NAMALWA (cell line): ENCODE data around the gene TIE1.
A peak's percentile ranks its signal among the peaks of the same experiment; 100 is the strongest.

Experiments used
- DNase-seq: peaks from one replicate; pipeline ENCODE4 v3.0.0-alpha.2; 2015; ENCODE audit warnings: low spot score

Gene TIE1

GRCh38 chr1:43338001-43338400 is 37.2 kb downstream of the TIE1 start:
- DNase-seq: no peak

- DNase-seq: no peak
Measured at GRCh38 chr1:43339584-43340232, 38.9 kb downstream of the TIE1 start.

GRCh38 chr1:43340559-43340958 is 39.8 kb downstream of the TIE1 start:
- DNase-seq: no peak

GRCh38 chr1:43344267-43344850 is 43.6 kb downstream of the TIE1 start:
- DNase-seq: no peak

GRCh38 chr1:43345120-43345519 is 44.3 kb downstream of the TIE1 start:
- DNase-seq: no peak

- no peak for DNase-seq
Measured at GRCh38 chr1:43346636-43347035, 45.9 kb downstream of the TIE1 start.

GRCh38 chr1:43348343-43348808 is 47.6 kb downstream of the TIE1 start:
- no peak for DNase-seq

GRCh38 chr1:43348809-43349593 is 48.2 kb downstream of the TIE1 start:
- peak; percentile 57 for DNase-seq

GRCh38 chr1:43349594-43350306 is 49.0 kb downstream of the TIE1 start:
- DNase-seq: no peak

- DNase-seq: no peak
Measured at GRCh38 chr1:43350976-43351375, 50.2 kb downstream of the TIE1 start.

GRCh38 chr1:43351421-43352350 is 50.9 kb downstream of the TIE1 start:
- no peak for DNase-seq

- no peak for DNase-seq
Measured at GRCh38 chr1:43352351-43352705, 51.5 kb downstream of the TIE1 start.

GRCh38 chr1:43352881-43353280 is 52.1 kb downstream of the TIE1 start:
- DNase-seq: no peak

GRCh38 chr1:43354471-43354870 is 53.7 kb downstream of the TIE1 start:
- no peak for DNase-seq

GRCh38 chr1:43354936-43355335 is 54.2 kb downstream of the TIE1 start:
- DNase-seq: no peak

GRCh38 chr1:43357251-43357650 is 56.5 kb downstream of the TIE1 start:
- DNase-seq: no peak

GRCh38 chr1:43358121-43358745 is 57.5 kb downstream of the TIE1 start:
- peak; percentile 69 for DNase-seq

GRCh38 chr1:43358746-43359693 is 58.2 kb downstream of the TIE1 start, which contains the start of gene CDC20:
TSS of gene CDC20 (plus strand) at chr1:43358981. CDS start at chr1:43359216, 235 bp downstream.
- DNase-seq: peak; percentile 99

- DNase-seq: no peak
Measured at GRCh38 chr1:43359696-43360095, 58.9 kb downstream of the TIE1 start.

GRCh38 chr1:43360616-43361015 is 59.8 kb downstream of the TIE1 start:
- no peak for DNase-seq
